WI38 (cell line): Measurements from ENCODE around the gene PIGV.
"Not testable (repeated sequence)": the region's sequence is repeated elsewhere in the genome, so short reads cannot be mapped to it uniquely, and the experiment has no call there.

Source experiments
- H3K4me3 ChIP-seq: 2 replicates; pipeline ENCODE4 v1.5.1; 2011; ENCODE audit warnings: low read depth, mild to moderate bottlenecking, control low read depth, low read length
- TF ChIP-seq, protein P1 (sequence below): IDR thresholded peaks from 2 replicates; pipeline ENCODE4 v1.5.1; 2012; ENCODE audit warnings: low read depth, mild to moderate bottlenecking, control low read depth, low read length

PIGV gene

DNA sequence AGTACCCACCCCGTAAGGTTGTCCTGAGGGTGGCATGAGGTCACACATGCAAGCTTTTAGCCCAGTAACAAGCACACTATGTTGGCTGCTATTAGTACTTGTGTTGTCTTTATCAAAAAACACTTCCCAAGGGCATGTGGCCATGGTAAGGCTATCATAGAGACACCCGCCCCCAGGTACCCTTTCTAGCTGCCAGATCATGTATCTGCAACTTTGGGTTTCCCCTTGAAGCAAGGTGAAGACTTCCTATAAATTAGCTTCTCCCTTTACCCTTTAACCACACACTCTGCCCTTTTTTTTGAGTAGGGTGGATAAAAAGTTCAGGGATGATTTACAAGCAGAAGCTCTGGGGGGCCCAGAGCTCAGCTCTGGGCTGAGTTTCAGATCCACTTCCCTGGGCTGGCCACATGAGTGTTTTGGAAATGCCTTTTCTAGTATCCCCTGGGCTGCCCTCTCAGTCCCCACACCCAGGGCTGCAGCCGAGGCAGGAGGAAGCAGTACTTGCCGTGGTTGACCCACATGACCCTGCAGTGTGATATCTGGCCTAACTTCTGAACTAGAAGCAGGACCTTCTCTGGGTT lies 40.8 kb downstream of the PIGV start:
- TF ChIP-seq, protein P1, sequence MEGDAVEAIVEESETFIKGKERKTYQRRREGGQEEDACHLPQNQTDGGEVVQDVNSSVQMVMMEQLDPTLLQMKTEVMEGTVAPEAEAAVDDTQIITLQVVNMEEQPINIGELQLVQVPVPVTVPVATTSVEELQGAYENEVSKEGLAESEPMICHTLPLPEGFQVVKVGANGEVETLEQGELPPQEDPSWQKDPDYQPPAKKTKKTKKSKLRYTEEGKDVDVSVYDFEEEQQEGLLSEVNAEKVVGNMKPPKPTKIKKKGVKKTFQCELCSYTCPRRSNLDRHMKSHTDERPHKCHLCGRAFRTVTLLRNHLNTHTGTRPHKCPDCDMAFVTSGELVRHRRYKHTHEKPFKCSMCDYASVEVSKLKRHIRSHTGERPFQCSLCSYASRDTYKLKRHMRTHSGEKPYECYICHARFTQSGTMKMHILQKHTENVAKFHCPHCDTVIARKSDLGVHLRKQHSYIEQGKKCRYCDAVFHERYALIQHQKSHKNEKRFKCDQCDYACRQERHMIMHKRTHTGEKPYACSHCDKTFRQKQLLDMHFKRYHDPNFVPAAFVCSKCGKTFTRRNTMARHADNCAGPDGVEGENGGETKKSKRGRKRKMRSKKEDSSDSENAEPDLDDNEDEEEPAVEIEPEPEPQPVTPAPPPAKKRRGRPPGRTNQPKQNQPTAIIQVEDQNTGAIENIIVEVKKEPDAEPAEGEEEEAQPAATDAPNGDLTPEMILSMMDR: no peak

DNA sequence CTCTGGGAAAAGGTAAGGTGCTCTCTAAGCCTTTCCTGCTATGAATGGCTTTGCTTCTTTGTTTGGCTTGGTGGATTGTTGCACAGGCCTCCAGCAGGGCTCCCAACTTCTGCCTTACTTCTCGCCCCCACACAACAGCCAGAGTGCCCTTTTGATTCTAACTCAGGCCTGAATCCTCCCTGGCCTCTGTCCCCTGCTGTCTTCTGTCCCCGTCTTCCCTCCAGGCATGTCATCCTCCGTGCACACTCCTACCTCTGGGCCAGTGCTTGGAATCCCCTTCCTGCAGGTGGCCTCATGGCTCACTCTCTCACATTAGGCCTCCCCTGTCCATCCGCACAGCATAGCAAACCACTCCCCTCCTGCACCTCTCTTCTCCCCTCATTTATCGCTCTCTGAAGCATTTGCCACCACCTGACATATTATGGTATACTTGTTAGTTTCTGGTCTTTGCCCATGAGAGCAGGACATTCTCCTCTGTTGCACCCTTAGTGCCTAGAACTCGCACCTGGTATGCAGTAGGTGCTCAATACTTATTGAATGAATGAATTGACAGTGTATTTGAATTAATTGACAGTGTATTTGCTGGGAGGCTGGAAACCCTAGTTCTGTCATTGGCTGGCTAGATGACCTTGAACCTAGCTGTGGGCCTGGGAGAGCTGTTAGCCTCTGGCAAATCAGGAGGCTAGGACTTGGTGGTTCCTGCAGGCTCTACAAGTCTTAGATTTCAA lies 41.6 kb downstream of the PIGV start:
- TF ChIP-seq, protein P1: no peak
- H3K4me3 ChIP-seq: no peak overlapping the region

More for the DNA sequence above, 40.8 kb downstream of the PIGV start:
- H3K4me3 ChIP-seq: no peak overlapping the region

DNA sequence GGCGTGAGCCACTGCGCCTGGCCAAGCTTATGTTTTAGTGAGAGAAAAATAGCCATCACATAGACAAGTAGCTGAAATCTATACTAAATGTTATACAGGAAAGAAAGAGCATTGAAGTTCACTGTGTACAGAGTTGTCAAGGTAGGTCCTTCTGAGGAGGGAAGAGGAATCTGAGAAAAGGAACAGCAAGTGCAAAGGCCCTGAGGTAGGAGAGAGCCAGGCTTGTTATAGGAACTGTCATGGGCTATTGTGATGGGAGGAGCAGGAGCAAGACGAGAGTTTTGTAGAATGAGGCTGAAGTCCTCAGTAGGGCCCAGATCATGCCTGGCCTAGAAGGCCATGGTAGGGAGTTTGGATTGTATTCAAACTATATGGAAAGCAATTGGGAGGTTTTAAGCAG lies 43.3 kb downstream of the PIGV start:
- TF ChIP-seq, protein P1: no peak
- H3K4me3 ChIP-seq: no peak overlapping the region

- H3K4me3 ChIP-seq: no peak overlapping the region
- TF ChIP-seq, protein P1: no peak
Measured at GRCh38 chr1:26831546-26832248, 43.9 kb downstream of the PIGV start.

DNA sequence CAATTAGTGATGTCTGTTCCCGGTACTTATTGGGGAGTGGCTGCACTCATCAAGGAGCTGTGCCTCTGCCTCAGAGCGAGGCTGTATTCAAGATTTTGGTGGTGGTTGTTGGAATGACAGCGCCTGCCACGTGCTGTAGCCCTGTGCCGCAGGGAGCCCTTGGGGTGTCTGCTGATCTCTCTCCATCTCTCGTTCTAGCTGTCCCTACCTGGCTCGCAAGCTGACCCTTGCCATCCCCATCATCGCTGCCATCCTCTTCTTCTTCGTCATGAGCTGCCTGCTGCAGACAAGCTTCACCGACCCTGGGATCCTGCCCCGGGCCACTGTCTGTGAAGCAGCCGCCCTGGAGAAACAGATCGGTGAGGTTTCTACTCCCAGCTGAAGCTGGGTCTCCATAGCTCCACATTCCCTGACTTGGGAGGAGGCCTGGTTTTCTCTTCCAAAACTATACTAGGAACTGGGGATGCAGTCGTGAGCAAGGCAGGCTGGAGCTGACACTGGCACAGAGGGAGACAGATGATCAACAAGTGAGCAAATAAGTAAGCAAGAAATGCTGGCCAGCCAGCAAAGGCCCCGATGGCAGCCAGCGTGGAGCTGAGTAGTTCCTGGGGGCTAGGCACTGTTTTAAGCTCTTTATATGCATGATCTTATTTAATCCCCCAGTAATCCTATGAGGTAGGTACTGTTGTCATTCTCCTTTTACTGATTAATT lies 44.7 kb downstream of the PIGV start:
- no peak overlapping the region for H3K4me3 ChIP-seq
- TF ChIP-seq, protein P1: no peak

DNA sequence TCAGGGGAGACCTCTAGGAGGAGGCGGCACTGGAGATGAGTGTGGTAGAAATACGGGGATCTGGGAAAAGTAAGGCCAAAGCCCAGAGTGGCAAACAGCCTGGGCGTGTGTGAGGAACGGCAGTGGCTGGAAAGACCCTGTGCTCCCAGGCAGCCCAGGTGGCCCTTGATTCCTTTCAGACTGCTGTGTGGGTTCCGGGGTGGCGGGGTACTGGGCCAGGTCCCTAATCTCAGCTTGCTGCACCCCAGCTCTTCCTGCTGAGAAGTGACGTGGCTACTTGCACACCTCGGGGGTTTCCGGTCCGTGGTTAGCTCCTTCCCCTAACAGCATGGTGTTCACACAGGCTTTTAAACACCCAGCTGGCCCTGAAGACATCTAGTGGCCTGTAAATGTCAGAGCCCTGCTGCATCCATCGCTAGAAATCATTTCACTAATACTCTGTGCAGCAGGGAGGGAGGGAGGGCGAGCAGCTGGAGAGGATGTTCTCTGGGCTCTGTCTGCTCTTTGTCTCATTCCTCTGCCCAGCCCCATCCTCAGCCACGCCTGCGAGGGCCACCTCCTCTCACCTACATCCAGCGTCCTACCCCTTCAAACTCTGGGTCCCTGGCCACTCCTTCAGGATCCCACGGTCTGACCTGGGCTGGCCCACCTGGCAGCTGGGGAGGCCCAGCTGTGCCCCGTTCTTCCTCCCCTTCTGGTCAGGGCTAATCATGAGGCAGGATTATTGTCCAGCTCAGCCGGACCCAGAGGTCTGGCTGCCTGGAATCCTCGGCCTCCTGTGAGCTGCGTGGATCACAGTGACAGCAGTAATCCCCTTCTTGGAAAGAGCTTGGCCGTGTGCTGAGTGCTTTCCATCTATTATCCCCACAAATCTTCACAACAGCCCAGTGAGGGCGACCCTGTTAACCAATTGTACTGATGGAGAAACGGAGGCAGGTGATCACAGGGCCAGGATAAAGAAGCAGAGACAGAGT lies 46.0 kb downstream of the PIGV start:
- H3K4me3 ChIP-seq: no peak overlapping the region
- TF ChIP-seq, protein P1: no peak

- H3K4me3 ChIP-seq: not testable (repeated sequence)
Measured at GRCh38 chr1:26837665-26838064, 49.9 kb downstream of the PIGV start.
